Sigmoid colon (tissue), 7 donors: ENCODE data around the gene BSG. TPM values are rescaled to one million over a fixed set of nuclear protein-coding genes. Genes with fewer than 3 reads are reported as not detected.

Source experiments
- DNase-seq: peaks from one replicate; pipeline ENCODE4 v3.0.0-alpha.2; 2019
- H3K27ac ChIP-seq, 4 donors: fragments of 200-600 bp; sonication (generic); one replicate each; pipeline ENCODE4 v1.5.1; 2016 to 2019; ENCODE audit warnings: mild to moderate bottlenecking in 1 of 4
- H3K27me3 ChIP-seq, 3 donors: fragments of 200-600 bp; sonication (generic); one replicate each; pipeline ENCODE4 v1.5.1; 2019; ENCODE audit warnings: mild to moderate bottlenecking in 1 of 3
- H3K36me3 ChIP-seq, 4 donors: fragments of 200-600 bp; sonication (generic); one replicate each; pipeline ENCODE4 v1.5.1; 2016 to 2019
- H3K4me1 ChIP-seq, 4 donors: fragments of 200-600 bp; sonication (generic); one replicate each; pipeline ENCODE4 v1.5.1; 2017 to 2019
- H3K4me3 ChIP-seq, 4 donors: fragments of 200-600 bp; sonication (generic); one replicate each; pipeline ENCODE4 v1.5.1; 2017 to 2019; ENCODE audit warnings: mild to moderate bottlenecking in 2 of 4, moderate library complexity in 1 of 4
- H3K9me3 ChIP-seq, 4 donors: fragments of 200-600 bp in 3 of 4; sonication (generic) in 3 of 4; one replicate each; pipeline versions ENCODE4 v1.5.1 to v1.6.1; 2013 to 2019
- EP300 ChIP-seq, 4 donors: sonication (generic); formaldehyde crosslinking; IDR thresholded peaks; one replicate each; pipeline ENCODE4 v1.6.1; 2017; ENCODE audit warnings: antibody characterized with exemption in 4 of 4
- POLR2A ChIP-seq, 2 donors: fragments of 450-650 bp; IDR thresholded peaks; one replicate each; pipeline ENCODE4 v1.6.1; 2016; ENCODE audit warnings: antibody characterized with exemption in 2 of 2, mild to moderate bottlenecking in 2 of 2, moderate library complexity in 2 of 2
- POLR2AphosphoS5 ChIP-seq, 4 donors: sonication (generic); formaldehyde crosslinking; IDR thresholded peaks; one replicate each; pipeline ENCODE4 v1.6.1; 2017; ENCODE audit warnings: antibody characterized with exemption in 4 of 4
- WGBS, 2 donors: extraction: QIAGEN DNeasy Blood & Tissue Kit; methylation state at CpG; one replicate each; pipeline ENCODE4 v1.1.7; 2013; 5-methylcytosine and 5-hydroxymethylcytosine counted together
- intact Hi-C: fragments of 100-400 bp; cut with DNase I; formaldehyde crosslinking; loops from one replicate; pipeline ENCODE4 v1.15.1; 2023
- polyA plus RNA-seq, 3 donors: library from polyadenylated mRNA; stranded (reverse); fragments of 200-250 nt; gene quantifications; one replicate each; pipeline ENCODE4 v1.2.3, GENCODE V29; 2013
- total RNA-seq, 4 donors: library from RNA; depleted of rRNA; stranded (reverse); fragments of >200 nt; gene quantifications; one replicate each; pipeline ENCODE4 v1.1.0, GENCODE V29; 2016
- TF ChIP-seq, protein P1 (sequence below), 4 experiments: fragments of 450-650 bp in 3 of 4; fragments of 200-600 bp in 1 of 4; IDR thresholded peaks; one replicate each; pipeline ENCODE4 v1.5.1; 2016 to 2019; ENCODE audit warnings: antibody characterized with exemption in 4 of 4, mild to moderate bottlenecking in 3 of 4, moderate library complexity in 2 of 4
- donor health status: healthy with polysubstance abuse.
- donor health status: Bipolar disorder and iron deficiency.
- donor health status: healthy.

Gene BSG
- total and polyA plus RNA-seq, 7 donors: 218 to 715 (median 475) TPM

DNA sequence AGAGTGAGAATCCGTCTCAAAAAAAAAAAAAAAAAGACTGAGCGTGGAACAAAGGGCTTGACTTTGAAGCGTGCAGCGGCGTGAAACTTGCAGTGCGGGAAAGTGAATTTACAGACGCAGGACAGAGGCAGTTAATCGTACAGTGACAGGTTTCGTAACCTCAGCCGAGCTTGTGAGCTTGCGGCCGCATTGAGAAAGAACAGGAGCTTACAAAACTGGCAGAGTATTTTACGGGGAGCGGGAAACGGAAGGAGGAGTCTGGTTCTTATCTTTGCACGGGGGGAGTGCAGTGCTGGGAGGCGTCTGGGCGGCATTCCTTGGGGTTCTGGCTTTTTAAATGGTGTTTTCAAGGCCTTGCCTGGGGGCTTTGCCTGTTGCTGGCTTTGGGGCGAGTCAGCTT lies 6.0 kb upstream of the BSG start:
- TF ChIP-seq, protein P1, sequence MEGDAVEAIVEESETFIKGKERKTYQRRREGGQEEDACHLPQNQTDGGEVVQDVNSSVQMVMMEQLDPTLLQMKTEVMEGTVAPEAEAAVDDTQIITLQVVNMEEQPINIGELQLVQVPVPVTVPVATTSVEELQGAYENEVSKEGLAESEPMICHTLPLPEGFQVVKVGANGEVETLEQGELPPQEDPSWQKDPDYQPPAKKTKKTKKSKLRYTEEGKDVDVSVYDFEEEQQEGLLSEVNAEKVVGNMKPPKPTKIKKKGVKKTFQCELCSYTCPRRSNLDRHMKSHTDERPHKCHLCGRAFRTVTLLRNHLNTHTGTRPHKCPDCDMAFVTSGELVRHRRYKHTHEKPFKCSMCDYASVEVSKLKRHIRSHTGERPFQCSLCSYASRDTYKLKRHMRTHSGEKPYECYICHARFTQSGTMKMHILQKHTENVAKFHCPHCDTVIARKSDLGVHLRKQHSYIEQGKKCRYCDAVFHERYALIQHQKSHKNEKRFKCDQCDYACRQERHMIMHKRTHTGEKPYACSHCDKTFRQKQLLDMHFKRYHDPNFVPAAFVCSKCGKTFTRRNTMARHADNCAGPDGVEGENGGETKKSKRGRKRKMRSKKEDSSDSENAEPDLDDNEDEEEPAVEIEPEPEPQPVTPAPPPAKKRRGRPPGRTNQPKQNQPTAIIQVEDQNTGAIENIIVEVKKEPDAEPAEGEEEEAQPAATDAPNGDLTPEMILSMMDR (IDR thresholded peaks at IDR 0.05): no peak
- peak; percentile 93 to 99 (median 97) for TF ChIP-seq POLR2AphosphoS5 (IDR thresholded peaks at IDR 0.05)
- peak; percentile 89 to 96 (median 94) for TF ChIP-seq EP300 (IDR thresholded peaks at IDR 0.05)
- no peak for TF ChIP-seq POLR2A (IDR thresholded peaks at IDR 0.05)
- intact Hi-C loops: no loop called here
- Histone ChIP-seq H3K4me3 (peak overlapping the region in 3 of 4 donors; percentile 8 to 24 (median 21)), H3K4me1 (peaks cover 0 to 23% (median 17%) of the 10 kb centered on the region in 4 donors), H3K27ac (peak overlapping the region; percentile 38 to 91 (median 80)), H3K36me3 (no peaks in the 10 kb centered on the region), H3K9me3 (no peaks in the 10 kb centered on the region), H3K27me3 (no peaks in the 10 kb centered on the region)
- WGBS, 2 donors: 74 to 90% methylated on average over 18 to 19 of the region's 19 CpGs
- peak; percentile 96 for DNase-seq

DNA sequence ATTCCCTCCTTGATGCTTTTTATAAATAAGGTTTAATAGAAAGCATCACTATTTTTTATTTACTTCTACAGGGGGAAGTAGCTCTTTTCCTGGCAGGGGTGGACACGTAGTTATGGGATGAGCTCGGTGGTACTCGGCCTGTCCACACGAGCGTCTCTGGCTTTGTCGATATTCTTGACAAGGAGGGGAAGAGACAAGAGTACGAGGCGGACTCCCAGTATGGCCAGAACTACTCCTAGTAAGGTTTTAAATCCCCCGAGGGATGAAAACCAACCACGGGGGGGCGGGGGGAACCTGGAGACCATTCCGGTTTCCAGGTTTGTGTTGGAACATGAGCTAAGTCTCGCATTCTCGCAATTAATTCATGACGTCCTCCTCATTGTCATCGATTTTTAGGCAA lies 5.6 kb upstream of the BSG start:
- Histone ChIP-seq H3K36me3 (no peaks in the 10 kb centered on the region), H3K27me3 (no peaks in the 10 kb centered on the region), H3K27ac (peak overlapping the region; percentile 38 to 91 (median 80)), H3K4me1 (peaks cover 0 to 27% (median 20%) of the 10 kb centered on the region in 4 donors), H3K4me3 (peak overlapping the region in 3 of 4 donors; percentile 8 to 24 (median 21)), H3K9me3 (no peaks in the 10 kb centered on the region)
- peak; percentile 65 for DNase-seq
- 84 to 85% methylated on average over 16 of the region's 16 CpGs for WGBS, 2 donors
- TF ChIP-seq POLR2AphosphoS5 (IDR thresholded peaks at IDR 0.05) (no peak), EP300 (IDR thresholded peaks at IDR 0.05) (no peak), POLR2A (IDR thresholded peaks at IDR 0.05) (no peak)
- TF ChIP-seq, protein P1 (IDR thresholded peaks at IDR 0.05): no peak
- intact Hi-C loops: no loop called here

DNA sequence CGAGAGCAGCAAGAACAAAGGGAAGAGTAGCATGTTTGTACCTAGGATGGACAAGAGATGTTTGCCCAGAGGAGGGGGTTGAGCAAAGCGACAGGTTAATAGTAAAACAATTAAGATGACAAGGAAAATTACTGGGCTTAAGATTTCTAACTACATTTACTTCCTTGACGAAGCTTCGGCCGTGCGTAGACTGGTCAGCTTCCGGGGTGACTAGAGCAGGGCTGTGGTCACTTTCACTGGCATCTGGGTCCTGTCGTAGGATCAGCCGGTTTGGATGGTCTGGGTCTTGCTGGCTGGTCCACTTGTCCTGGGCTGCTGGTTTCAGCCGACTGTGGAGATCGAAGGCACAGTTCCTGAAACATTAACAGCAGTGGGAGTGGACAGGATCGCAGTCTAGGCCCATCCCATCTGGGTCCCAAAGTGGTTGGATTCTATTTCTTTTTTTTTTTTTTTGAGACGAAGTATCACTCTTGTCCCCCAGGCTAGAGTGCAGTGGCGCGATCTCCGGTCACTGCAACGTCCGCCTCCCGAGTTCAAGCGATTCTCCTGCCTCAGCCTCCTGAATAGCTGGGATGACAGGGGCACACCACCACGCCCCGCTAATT lies 5.0 kb upstream of the BSG start:
- Histone ChIP-seq H3K4me3 (peak overlapping the region in 2 of 4 donors; percentile 8 to 24), H3K4me1 (peaks cover 0 to 29% (median 21%) of the 10 kb centered on the region in 4 donors), H3K27ac (peak overlapping the region in 3 of 4 donors; percentile 78 to 91 (median 83)), H3K36me3 (no peaks in the 10 kb centered on the region), H3K27me3 (no peaks in the 10 kb centered on the region), H3K9me3 (no peaks in the 10 kb centered on the region)
- no peak for TF ChIP-seq POLR2A (IDR thresholded peaks at IDR 0.05)
- peak; percentile 56 for DNase-seq
- intact Hi-C loops: no loop called here
- 93 to 94% methylated on average over 22 of the region's 22 CpGs for WGBS, 2 donors

DNA sequence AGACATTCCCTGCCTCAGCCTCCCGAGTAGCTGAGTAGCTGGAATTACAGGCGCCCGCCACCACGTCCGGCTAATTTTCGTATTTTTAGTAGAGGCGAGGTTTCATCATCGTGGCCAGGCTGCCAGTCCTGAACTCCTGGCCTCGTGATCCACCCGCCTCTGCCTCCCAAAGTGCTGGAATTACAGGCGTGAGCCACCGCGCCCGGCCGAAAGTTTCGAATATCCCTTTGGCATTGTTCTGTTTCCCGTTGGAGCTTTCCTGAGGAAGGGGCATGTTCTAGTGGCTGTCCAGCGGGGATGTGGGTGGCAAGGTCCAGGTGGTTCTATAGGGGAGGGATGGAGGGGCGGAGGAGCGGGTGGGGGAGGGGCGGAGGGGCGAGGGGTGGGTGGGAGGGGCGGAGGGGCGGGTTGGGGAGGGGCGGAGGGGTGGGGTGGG lies 2.1 kb upstream of the BSG start:
- no peak for DNase-seq
- 29 to 76% methylated on average over 18 to 20 of the region's 25 CpGs for WGBS, 2 donors
- Histone ChIP-seq H3K27me3 (no peaks in the 10 kb centered on the region), H3K9me3 (no peaks in the 10 kb centered on the region), H3K36me3 (no peaks in the 10 kb centered on the region), H3K4me3 (no peak overlapping the region), H3K27ac (no peak overlapping the region), H3K4me1 (peaks cover 0 to 54% (median 42%) of the 10 kb centered on the region in 4 donors)
- intact Hi-C loops: loop anchor here (10.0 kb wide), 1 partner anchor 695 kb away; the partner anchor contains the start of gene CIRBP
- TF ChIP-seq POLR2A (IDR thresholded peaks at IDR 0.05): no peak
- peak in 1 of 4 donors; percentile 9 for TF ChIP-seq POLR2AphosphoS5 (IDR thresholded peaks at IDR 0.05)
- TF ChIP-seq EP300 (IDR thresholded peaks at IDR 0.05): no peak
- TF ChIP-seq, protein P1 (IDR thresholded peaks at IDR 0.05): no peak

DNA sequence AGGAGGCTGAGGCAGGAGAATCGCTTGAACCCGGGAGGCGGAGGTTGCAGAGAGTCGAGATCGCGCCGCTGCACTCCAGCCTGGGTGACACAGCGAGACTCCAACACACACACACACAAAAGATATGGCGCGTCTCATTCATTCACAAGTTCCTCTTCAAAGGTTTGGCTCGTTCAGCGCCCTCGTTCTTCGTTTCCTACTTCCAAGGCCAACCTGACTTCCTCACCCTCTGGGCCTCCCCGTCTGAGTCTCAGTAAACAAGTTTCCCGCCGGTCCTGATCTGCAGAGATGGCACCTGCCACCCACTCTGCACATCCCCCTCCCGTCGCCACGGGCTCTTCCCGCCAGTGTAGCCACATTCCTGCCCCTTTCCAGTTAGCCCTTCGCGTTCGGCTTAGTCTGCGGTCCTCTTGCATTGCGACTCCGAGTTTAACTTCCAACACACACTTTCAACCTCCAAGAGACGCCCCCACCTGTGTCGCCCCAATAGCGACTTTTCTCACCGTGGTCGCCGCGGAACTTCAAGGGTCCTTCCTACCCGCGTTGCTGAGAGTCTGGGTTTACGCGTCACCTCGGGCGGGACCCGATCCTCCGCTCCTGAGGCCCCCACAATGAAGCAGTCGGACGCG lies 1.3 kb upstream of the BSG start:
- 1 to 2% methylated on average over 45 of the region's 45 CpGs for WGBS, 2 donors

More for the DNA sequence above, 1.3 kb upstream of the BSG start:
- Histone ChIP-seq H3K4me1 (peaks cover 0 to 62% (median 50%) of the 10 kb centered on the region in 4 donors), H3K27me3 (no peaks in the 10 kb centered on the region), H3K27ac (peak overlapping the region; percentile 96 to 98 (median 97)), H3K9me3 (no peaks in the 10 kb centered on the region), H3K36me3 (no peaks in the 10 kb centered on the region), H3K4me3 (peak overlapping the region; percentile 40 to 100 (median 99))
- DNase-seq: no peak
- intact Hi-C loops: loop anchor here (10.0 kb wide), 1 partner anchor 694 kb away; the partner anchor contains the start of gene CIRBP
- no peak for TF ChIP-seq EP300 (IDR thresholded peaks at IDR 0.05)
- peak in 3 of 4 donors; percentile 8 to 41 (median 14) for TF ChIP-seq POLR2AphosphoS5 (IDR thresholded peaks at IDR 0.05)
